Stimulated activated CD8-positive, alpha-beta memory T cell treated with anti-CD3 and anti-CD28 coated beads, Interleukin-15, amount 100 ng/mL, for 1 hour (primary cell): ENCODE data around the gene FEN1.

Source experiments
- DNase-seq: peaks from one replicate; pipeline ENCODE4 v3.0.0-alpha.2; 2020; ENCODE audit warnings: low read depth

FEN1 gene

DNA sequence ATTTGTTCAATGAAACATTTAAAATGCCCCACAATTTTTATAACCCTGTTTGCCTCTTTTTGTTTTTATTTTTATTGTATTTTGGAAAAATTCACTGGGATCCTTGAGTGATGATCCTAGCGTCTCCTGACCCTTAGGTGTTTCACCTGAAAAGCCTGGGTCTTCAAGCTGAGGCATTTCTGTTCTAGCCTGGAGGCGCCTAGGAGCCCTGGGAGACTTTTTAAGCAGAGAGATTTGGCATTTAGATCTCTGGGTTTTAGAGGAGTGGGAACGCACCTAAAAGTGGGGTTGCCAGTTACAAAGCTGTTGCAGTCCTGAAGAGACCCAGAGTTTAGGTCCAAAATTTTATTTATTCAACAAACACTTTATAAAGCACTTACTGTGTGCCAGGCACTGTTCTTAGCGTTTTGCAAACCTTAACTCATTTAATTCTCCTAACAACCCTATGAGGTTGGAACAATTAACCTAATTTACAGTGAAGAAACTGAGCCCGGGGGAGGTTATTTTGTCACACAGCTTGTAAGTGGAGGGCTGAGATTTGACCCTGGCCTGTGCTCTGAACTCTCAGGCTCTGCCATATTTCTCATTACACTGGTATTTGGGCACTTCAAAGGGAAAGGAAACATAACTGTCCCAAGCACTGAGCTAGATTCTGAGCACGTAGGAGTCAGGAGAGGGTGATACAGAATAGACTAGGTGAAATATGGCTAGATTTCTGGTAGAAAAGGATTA, 24.9 kb downstream of the FEN1 start:
- DNase-seq = no peak

DNA sequence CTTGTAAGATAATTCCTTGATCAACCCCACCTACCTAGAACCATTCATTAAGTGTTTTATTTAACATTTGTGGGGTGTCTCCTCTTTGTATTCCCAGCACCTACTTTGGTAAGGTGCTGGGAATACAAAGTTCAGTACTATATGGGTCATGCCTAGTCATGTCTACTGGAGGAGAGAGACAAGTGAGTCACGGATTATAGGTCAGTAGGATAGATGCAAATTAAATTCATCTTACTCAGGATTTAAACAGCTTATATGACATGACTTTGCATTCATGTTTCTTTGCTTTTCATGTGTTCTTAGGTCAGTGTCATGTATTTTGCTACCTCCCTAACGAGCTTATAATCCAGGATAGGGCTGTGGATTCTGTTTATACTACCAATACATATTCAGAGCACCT, 27.5 kb downstream of the FEN1 start:
- DNase-seq = no peak

DNA sequence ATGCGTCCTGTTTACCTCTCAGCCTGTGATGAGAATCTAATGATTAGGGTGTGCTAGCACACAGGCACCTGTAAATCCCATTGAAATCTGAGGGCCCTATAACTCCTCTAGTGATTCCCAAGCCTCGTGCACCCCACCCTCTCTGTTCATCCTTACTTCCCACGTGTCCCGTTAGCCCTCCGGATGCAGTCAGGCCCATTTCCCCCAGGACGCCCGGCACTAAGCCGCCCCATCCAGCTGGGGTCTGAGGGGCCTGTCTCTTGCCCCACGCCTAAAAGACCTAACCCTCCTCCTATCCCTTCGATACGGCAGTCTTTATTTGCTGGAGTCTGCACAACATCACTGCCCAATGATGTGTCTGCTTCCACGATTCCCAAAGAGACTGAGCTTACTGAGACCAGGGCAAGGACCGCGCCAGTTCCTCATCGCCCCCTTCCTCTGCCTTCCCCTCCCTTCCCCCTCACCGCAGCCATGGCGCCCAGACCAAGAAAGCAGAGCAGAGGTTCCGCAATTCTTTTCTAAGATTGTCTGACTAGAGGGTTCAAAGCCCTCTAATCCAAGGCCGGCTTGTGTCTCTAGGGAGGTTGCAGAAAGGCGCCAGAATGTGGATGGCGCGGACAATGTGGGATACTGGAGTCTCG, 34.3 kb downstream of the FEN1 start:
- DNase-seq = no peak

DNA sequence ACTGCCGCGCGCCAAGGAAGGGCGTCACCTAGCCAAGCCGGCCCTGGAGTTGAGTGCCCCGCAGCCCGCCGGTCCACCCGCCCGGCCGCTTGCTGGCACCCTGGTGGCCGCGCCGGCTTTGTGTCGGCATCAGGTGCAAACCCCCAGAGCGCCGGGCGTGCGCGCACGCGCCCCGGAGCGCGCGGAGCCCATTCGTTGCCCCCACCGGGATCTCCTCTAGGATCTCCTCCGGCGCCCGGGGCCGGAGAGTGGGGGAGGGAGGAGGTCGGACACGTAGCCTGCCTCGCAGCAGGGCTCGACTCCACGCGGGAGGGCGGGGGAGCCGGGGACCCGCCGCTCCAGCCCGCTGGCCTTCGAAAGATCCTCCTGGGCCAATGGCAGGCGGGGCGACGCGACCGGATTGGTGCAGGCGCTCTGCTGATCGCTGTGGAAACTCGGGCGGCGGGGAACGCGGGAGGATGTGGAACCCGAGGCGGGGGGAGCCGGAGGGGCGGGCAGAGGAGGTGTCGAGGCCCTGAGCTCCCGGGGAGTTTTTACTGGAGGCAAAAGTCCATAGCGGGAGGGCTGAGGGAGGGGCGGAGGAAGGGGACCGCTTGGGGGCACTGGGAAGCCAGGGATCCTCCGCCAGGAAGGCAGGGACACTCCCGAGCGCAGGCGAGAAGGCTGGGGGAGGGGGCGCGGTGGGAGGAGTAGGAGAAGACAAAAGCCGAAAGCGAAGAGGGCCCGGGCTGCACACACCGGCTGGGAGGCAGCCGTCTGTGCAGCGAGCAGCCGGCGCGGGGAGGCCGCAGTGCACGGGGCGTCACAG, 35.1 kb downstream of the FEN1 start, which contains the start of gene FADS2:
Gene FADS2 (plus strand): TSS at position 730 of the 808 bp plus-strand sequence. CDS start 91 bp downstream, outside the sequence.
- no peak for DNase-seq

DNA sequence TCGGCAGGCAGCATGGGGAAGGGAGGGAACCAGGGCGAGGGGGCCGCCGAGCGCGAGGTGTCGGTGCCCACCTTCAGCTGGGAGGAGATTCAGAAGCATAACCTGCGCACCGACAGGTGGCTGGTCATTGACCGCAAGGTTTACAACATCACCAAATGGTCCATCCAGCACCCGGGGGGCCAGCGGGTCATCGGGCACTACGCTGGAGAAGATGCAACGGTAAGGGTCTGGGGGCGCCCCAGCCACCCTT, 35.6 kb downstream of the FEN1 start:
- no peak for DNase-seq

DNA sequence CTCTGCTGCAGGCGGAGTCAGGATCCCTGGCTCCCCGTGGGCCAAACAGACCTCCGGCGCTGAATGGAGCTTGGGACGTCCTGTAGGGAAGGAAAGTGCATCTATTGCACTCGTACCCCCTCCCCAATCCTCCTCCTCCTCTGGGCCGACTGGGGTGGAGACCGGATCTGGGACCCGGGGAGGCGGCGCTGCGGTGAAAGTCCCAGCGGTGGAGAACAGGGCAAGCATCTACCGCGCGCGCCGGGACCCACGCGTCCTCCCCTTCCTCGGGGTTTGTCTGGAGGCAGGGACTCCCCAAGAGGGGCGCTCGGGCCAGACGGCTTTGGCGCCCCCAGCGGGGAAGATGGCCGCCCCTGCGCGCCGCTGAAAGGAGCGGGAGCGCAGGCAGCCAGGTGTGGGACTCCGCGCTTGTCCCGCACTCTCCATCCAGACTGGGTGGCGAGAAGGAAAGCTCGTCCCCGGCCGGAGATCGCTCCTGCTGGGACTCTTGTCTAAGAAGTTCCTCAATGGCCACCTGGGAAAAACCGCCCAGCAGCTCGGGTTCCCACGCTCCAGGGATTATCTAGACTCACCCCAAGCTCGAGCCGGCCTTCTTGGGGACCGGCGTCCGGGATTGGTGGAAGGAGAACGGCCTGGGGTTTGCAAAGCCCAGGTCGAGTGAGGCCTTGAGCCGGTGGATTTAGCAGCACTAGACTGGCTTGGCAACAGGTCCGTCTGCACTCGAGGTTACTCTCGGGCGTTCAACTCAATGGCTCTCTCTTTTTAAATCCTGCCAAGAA, 36.1 kb downstream of the FEN1 start:
- DNase-seq = no peak

DNA sequence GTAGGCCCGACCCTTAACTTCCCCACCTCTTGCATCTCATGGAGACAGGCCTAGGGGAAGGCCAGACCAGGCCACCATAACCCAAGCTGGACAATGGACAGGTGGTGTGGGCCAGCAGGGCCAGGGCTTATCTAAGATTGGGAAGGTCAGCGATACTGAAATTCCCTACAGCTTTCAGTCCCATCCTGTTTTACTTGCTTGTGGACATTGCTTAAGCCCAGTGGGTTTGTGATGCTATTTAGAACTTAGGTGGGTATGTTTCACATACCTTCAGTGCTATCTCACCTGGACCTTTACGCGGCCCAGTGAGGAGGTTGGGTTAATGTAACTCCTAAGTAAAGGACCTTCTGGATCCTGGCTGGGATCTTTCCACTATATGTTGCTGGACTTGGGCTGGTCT, 37.1 kb downstream of the FEN1 start:
- DNase-seq = no peak

DNA sequence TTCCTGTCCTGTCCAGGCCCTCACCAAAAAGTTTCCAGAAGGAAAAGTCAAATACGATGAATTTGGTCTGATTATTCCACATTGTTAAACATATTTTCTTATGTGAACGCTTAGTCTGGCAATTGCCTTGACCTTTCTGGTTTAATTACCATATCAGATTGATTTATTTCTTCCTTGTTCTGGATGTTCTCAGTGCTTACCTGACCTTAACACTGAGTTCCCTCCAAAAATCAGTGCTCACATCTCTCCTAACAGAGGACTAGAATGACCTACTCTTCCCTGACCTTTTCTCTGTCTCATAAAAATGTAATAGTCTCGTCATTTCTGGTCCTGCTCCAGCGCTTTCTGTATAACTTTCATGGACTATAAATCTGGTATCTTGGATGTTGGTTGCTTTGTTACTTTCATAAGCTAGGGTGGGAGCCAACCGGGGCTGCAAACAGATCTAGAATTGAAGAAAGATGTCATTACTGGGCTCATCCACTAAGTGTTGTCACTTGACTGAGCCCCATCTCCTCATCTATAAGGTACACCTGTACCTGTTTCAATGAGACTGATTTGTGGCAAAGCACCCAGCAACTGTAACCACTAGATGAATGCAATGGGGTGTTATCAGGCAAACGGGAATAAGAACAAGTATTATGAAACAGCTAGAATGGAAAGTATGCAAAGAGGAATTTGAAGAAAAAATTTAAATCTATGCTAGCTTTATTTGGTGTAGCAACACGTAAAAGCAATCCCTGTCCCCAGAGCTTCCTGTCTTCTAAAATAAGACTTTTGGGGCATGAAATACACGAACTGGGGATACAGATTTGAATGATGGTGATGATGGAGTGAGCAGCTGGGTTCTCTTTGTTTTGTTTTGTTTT, 37.8 kb downstream of the FEN1 start:
- no peak for DNase-seq

DNA sequence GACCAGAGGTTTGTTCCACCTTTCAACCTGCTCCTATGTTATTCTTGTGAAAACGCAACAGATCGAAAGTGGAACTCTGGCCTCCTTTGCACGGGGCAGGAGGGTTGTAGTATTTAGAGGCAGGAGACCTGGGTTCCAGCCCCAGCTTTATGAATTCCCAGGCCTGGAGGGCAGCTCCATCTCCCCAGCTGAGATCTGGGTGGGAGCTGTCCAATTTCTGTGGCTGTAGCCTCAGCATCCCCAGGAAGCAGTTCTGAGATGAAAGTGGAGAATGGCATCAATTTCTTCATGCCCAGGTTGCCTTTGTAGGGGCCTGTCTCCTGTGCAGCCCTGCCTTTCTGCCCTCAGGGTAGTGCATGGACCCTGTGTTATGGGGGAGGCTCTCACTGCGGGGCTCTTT, 39.5 kb downstream of the FEN1 start:
- DNase-seq = no peak

DNA sequence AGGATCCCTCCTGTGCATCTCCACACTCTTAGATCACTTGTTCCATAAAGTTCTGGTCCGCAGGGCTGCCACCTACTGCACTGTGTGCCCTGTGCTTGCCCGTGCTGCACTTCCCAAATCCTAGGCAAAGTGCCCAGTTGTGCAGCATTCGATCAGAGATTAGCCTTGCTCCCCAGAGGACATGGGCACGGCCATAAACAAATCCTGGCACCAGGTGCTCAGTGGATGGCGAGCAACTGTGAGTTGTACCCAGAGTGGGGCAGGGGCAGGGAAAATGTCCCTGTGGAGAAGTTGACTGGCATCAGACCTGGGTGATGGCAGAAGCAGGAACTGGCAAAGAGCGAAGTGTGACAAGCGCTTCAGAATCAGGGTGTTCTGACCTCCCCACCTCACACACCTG, 40.0 kb downstream of the FEN1 start:
- no peak for DNase-seq

DNA sequence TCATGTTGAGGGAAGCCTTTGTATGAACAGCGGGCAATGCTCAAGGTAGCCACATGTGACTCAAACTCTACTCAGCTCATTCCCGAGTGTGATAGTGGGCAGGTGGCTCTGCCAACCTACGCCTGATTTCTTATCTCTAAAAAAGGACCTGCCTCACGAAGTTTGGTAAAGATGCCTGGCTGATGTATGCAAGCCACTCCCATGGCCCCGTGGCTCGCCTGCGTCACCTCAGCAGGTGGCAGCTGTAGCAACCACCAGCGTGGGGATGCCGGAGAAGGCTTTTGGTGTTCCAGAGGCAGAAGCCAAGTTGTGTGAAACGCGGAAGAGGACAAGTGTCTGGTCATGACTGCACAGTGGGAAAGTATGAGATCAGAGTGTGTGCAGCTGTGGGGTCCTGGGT, 40.8 kb downstream of the FEN1 start:
- DNase-seq = no peak

DNA sequence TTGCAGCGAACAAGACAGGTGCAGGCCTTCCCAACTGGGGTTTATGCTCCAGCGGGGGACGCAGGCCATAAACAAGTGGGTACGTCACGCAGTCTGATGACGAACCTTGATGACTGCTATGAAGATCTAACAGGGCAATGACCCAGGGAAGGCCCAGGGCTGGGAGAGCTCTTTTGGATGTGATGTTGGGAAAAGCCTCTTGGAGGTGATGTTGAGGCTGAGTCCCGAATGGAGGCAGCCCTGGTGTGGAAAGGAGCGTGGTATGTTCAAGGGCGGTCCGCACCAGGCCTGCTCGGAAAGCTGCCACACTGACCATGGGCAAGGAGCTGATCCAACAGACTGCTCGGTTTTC, 41.2 kb downstream of the FEN1 start:
- no peak for DNase-seq

DNA sequence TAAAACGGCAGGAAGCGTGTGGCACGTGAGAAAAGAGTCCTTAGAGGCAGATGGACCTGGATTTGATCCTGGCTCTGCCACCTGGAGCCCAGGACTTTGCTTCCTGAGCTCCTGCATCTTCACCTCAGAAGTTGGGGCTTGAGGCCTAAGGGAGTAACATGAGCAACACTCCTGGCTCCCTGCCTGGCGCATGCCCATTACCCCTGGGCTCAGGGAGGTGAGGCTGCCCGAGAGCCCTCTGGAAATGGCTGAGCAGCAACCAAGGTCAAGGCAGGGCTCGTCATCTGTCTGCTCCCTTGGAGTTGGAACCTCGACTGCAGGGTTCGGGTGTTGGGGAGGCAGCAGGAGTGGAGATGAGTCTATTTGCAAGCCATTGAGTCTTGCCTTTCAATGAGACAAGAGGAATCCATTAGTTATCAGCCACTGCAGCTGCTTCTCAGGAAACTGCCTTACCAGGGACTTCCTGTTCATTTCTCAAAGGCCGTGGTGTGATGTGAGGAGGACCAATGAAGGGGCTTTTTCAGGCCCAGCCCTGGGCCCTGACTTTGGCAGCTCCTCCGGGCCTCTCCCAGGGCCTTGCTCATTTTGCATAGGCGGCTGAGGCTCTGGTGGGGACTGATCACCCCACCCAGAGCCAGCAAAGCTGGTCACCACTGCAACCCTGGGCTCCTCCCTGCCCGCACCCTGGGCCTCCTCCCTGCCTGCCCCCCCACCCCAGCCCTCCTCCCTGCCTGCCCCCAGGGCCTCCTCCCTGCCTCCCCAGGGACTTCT, 41.8 kb downstream of the FEN1 start:
- DNase-seq = no peak

DNA sequence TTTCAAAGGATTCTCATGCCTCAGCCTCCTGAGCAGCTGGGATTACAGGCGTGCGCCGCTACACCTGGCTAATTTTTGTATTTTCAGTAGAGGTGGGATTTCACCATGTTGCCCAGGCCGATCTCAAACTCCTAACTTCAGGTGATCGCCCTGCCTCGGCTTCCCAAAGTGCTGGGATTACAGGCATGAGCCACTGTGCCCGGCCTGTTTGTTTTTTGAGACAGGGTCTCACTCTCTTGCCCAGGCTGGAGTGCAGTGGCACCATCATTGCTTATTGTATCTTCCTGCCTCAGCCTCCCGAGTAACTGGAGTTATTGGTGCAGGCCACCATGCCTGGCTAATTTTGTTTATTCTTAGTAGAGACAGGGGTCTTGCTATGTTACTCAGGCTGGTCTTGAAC, 43.5 kb downstream of the FEN1 start:
- DNase-seq = no peak

DNA sequence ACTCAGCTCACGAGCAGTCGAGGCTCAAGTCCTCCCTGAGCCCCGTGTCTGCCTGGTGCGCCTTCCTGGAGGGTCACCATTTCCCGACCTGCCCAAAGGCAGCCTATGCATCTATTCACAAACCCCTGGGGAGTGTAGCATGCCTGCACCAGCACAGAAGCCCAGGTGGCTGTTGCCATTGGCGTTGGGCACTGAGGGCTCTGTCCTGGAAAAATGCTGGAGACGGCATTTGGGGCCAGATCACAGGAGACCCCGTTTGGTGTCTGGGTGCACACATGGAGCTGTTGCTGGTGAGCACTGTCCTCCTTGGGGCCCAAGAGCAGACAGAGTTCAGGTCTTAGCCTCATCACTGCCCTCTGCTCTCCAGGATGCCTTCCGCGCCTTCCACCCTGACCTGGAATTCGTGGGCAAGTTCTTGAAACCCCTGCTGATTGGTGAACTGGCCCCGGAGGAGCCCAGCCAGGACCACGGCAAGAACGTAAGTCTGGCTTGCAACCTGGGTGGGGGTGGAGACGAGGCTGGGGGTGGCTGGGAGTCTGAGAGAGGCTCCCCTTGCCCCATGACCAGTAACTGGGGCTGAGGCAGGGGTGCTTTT, 44.8 kb downstream of the FEN1 start:
- DNase-seq = no peak

DNA sequence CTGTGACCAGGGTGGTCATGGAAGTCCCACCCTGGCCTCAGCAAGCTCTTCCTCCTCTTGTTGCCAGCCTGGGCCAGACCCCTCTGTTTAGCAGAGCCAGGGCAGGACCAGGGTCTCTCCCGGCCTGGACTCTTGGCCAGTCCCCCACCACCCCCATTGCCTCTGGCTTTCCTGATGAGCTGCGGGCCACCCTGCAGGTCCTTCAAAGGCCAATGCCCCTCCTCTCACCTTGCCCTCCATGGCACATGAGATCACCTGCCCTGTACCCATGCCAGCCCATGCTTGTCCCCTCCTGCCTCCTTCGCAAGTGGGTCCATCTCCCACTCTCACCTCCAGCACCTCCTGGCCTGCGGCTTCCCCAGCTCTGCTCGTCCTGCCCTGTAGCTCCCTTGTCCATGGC, 45.8 kb downstream of the FEN1 start:
- DNase-seq = no peak

DNA sequence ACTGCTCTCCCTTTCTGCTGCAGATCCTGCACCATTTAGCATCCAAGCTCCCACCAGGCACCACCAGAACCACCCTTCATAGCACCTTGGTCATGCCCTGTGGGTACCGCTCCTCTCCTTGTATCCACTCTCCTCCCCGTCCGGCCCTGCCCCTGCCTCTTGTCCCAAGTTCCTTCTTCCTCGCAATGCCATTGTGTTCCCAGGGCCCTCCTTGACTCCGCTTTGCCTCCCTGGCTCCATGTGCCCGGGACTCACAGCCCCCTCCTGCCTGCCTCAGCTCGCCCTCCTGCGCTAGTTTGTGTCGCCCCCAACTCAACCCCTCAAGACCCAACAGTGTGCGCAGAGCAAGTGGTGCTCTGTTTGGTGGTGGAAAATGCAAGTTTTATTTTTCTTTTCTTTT, 46.2 kb downstream of the FEN1 start:
- no peak for DNase-seq

DNA sequence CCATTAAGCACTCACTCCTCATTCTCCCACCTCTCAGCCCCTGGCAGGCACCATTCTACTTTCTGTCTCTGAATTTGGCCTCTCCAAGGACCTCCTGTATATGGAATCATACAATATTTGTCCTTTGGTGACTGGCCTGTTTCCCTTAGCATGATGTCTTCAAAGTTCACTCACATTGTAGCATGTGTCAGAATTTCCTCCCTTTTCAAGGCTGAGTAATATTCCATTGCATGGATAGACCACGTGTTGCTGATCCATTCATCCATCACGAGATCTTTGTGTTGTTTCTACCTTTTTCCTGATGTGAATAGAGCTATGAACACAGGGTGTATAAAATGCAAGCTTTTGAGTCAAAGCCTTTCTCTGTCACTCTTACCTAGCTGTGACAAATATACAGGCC, 47.0 kb downstream of the FEN1 start:
- no peak for DNase-seq

DNA sequence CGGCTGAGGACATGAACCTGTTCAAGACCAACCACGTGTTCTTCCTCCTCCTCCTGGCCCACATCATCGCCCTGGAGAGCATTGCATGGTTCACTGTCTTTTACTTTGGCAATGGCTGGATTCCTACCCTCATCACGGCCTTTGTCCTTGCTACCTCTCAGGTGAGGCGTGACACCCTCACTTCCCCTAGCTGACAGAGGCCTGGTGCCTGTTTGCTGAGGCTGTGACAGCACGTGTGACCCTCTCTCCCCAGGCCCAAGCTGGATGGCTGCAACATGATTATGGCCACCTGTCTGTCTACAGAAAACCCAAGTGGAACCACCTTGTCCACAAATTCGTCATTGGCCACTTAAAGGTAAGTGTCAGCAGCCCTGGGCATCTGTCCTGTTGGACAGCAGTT, 47.7 kb downstream of the FEN1 start:
- DNase-seq = no peak
